Measurements from ENCODE around the gene ANO8. TPM values are rescaled to one million over a fixed set of nuclear protein-coding genes. Genes with fewer than 3 reads are reported as not detected.

Gene ANO8
- total RNA-seq, 6 experiments from 2014 or later, result 5.0 to 8.8 (median 6.6) TPM

DNA sequence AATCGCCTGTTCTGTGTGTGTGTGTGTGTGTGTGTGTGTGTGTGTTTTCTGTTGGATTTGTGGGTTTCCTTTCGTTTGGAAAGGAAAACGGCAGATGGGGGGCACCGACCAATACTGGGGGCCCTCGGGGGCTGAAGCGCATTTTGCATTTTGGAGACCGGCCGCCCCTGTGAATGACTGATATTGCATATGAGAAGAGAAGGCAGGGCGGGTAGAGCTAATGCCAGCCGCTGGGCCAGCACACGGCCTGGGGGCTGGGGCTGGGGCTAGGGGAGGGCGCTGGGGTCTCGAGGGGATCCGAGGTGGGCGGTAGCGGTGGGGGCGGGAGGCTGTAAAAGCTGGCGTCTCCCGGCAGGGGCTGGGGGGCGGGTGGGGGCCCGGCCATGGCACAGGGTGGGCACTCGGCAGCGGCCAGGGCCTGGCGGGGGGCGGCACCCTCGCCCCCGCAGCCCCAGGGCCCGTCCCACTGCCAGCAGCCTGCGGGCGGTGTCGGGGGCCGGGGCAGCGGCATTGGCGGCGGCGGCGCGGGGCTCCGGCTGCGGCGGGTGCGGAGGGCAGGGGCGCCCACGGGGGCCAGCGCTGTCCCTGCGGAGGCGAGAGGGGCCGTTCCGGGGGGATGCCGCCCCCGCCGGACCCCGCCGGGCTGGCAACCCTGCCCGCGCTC, 11.2 kb downstream of the ANO8 start:
- DNase-seq, result no peak
- 44% methylated on average over 12 of the region's 56 CpGs for WGBS (ENCODE audit: insufficient coverage, low coverage, low lambda C conversion rate, missing lambda C conversion rate)
- H3K27ac ChIP-seq, result no peak overlapping the region
- H3K4me3 ChIP-seq, result no peak overlapping the region
- H3K4me1 ChIP-seq, result peaks cover 0 to 24% (median 10%) of the 10 kb centered on the region in 4 donors
- ATAC-seq, result no peak
- H3K36me3 ChIP-seq, result peaks cover 0 to 16% (median 6%) of the 10 kb centered on the region in 4 donors
- no peaks in the 10 kb centered on the region for H3K9me3 ChIP-seq
- H3K27me3 ChIP-seq, result no peaks in the 10 kb centered on the region
- intact Hi-C loops (cut with DNase I), result no loop called here
- TF ChIP-seq POLR2A (IDR thresholded peaks at IDR 0.05), result no peak
- TF ChIP-seq, protein P1, sequence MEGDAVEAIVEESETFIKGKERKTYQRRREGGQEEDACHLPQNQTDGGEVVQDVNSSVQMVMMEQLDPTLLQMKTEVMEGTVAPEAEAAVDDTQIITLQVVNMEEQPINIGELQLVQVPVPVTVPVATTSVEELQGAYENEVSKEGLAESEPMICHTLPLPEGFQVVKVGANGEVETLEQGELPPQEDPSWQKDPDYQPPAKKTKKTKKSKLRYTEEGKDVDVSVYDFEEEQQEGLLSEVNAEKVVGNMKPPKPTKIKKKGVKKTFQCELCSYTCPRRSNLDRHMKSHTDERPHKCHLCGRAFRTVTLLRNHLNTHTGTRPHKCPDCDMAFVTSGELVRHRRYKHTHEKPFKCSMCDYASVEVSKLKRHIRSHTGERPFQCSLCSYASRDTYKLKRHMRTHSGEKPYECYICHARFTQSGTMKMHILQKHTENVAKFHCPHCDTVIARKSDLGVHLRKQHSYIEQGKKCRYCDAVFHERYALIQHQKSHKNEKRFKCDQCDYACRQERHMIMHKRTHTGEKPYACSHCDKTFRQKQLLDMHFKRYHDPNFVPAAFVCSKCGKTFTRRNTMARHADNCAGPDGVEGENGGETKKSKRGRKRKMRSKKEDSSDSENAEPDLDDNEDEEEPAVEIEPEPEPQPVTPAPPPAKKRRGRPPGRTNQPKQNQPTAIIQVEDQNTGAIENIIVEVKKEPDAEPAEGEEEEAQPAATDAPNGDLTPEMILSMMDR (IDR thresholded peaks at IDR 0.05), result no peak

DNA sequence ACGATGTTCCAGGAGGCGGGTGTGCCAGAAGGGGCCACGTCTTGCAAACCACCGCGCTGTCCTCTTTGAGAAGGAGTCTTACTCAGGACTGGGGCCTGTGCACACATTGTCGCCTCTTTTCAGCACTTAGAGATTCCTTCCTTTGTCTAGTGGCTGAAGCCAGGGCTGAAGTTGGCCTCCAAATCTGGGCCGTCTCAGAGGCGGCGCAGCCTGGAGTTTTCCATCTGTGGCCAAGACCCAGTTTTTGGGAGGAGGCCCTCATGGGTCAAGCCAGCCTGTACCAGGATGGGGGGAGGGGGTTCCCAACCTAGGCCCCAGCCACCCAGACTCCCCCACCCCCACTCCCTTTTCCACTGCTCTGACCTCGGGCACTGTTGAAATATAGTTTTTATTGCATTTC, 11.8 kb downstream of the ANO8 start:
- no peak for TF ChIP-seq POLR2A (IDR thresholded peaks at IDR 0.05)
- TF ChIP-seq, protein P1 (IDR thresholded peaks at IDR 0.05), result no peak
- Histone ChIP-seq H3K27ac (no peak overlapping the region), H3K4me1 (peaks cover 0 to 20% (median 9%) of the 10 kb centered on the region in 4 donors), H3K4me3 (no peak overlapping the region), H3K36me3 (peaks cover 0 to 16% (median 6%) of the 10 kb centered on the region in 4 donors), H3K27me3 (no peaks in the 10 kb centered on the region), H3K9me3 (no peaks in the 10 kb centered on the region)
- 75% methylated on average over 10 of the region's 10 CpGs for WGBS (ENCODE audit: insufficient coverage, low coverage, low lambda C conversion rate, missing lambda C conversion rate)
- intact Hi-C loops (cut with DNase I), result no loop called here
- no peak for DNase-seq
- ATAC-seq, result no peak

DNA sequence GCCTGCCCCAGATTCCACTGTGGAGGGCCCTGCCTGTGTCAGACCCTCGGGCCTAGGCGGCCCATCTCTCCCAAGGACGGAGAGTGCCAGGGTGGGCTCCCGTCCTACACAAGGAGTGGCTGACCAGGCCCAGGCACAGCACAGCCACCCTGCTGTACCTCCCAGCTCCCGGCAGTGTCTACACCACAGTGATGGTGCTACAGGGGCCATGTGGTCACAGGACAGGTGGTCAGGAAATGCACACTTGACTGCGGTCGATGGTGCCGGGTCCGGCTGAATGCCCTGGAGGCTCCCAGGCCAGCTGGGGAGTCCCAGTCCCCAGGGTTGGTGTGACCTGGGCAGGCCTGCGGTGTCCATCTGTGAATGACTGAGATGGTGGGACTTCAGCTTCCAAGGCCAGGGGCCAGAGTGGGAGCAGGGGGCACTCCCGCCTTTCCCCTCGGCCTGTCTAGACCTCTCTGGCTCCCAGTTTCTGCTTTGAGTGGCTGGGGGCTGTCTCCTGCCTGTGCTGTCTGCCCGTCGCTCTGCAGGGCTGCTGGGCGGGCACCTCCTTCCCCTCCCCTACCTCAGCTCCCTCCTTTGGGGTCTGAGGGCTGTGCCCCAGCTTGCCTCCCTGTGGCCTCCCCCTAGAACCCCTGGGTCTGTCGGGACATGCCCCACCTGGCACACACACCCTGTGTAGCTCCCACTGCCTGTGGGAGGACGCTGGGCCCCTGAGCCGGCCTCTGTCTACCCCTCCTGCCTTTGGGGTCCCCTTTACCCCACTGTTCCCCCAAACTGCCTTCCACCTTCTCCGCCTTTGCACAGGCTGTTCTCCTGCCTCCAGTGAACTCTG, 12.8 kb downstream of the ANO8 start:
- DNase-seq (no peak), ATAC-seq (no peak)
- Histone ChIP-seq H3K9me3 (no peaks in the 10 kb centered on the region), H3K4me1 (peaks cover 0 to 19% (median 9%) of the 10 kb centered on the region in 4 donors), H3K27ac (no peak overlapping the region), H3K4me3 (no peak overlapping the region), H3K27me3 (no peaks in the 10 kb centered on the region), H3K36me3 (peaks cover 0 to 16% (median 6%) of the 10 kb centered on the region in 4 donors)
- intact Hi-C loops (cut with DNase I), result no loop called here
- TF ChIP-seq POLR2A (IDR thresholded peaks at IDR 0.05), result no peak
- TF ChIP-seq, protein P1 (IDR thresholded peaks at IDR 0.05), result no peak
- WGBS (ENCODE audit: insufficient coverage, low coverage, low lambda C conversion rate, missing lambda C conversion rate), result 100% methylated on average over 3 of the region's 19 CpGs

DNA sequence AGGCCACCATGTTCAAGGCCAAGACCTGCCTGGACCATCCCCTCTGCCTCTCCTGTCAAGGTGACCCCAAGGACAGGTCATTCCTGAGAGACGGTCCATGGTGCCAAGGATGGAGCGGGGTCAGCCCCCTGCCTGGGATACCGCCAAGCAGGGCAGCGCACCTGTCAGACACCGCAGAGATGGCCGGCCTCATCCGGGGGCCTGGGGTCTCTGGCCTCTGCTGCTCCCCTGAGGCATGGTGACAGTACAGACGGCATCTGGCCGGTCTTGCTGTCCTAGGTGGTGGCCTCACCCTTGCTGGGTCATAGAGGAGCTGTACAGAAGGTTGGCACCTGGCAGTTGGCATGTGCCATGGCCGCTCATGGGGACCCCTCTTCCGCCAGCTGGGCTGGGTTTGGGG, 14.2 kb downstream of the ANO8 start:
- Histone ChIP-seq H3K27me3 (no peaks in the 10 kb centered on the region), H3K4me1 (peaks cover 0 to 5% (median 2%) of the 10 kb centered on the region in 4 donors), H3K27ac (no peak overlapping the region), H3K4me3 (no peak overlapping the region), H3K36me3 (peaks cover 0 to 23% (median 8%) of the 10 kb centered on the region in 4 donors), H3K9me3 (no peaks in the 10 kb centered on the region)
- no peak for DNase-seq
- no peak for ATAC-seq
- intact Hi-C loops (cut with DNase I), result no loop called here
- no peak for TF ChIP-seq POLR2A (IDR thresholded peaks at IDR 0.05)
- TF ChIP-seq, protein P1 (IDR thresholded peaks at IDR 0.05), result no peak
- WGBS (ENCODE audit: insufficient coverage, low coverage, low lambda C conversion rate, missing lambda C conversion rate), result no CpG with 5 or more reads among the region's 11 CpGs

Data from right lobe of liver (tissue), 6 donors.